SK-N-SH (cell line): ENCODE data around the gene AP3D1. TPM values are rescaled to one million over a fixed set of nuclear protein-coding genes. Genes with fewer than 3 reads are reported as not detected.

Experiments
- CTCF ChIA-PET: fragments of 300-600, 350-600 bp; formaldehyde crosslinking; extraction: SDS; loops from one replicate; lab custom pipeline; 2021; lab: Yijun Ruan, JAX
- POLR2A ChIA-PET: fragments of 350-600 bp; sonication (Branson Sonifier 250); formaldehyde crosslinking; extraction: SDS; loops from one replicate; lab custom pipeline; 2020; ENCODE audit warnings: antibody characterized with exemption, inconsistent platforms; lab: Yijun Ruan, JAX
- DNase-seq: peaks from one replicate; pipeline ENCODE4 v3.0.0; 2012
- H2AFZ ChIP-seq: fragments of 200-600 bp; sonication (generic); 2 replicates; pipeline ENCODE4 v1.8.1; 2016; ENCODE audit warnings: antibody characterized with exemption, mild to moderate bottlenecking, low read depth
- H3F3A ChIP-seq: fragments of 200-600 bp; sonication (generic); replicated peaks from 2 replicates; pipeline ENCODE3; 2016; ENCODE audit warnings: antibody characterized with exemption, mild to moderate bottlenecking; ENCODE audit not compliant: insufficient read depth
- H3K27ac ChIP-seq, 2 experiments: fragments of 200-500 bp in 1 of 2; fragments of 200-600 bp in 1 of 2; sonication (Bioruptor generic) in 1 of 2; sonication (generic), shearing (Covaris generic) in 1 of 2; 2 replicates each; pipeline versions ENCODE4 v1.5.1 to v1.6.1; 2014 to 2016; ENCODE audit warnings: low read depth in 2 of 2, inconsistent platforms in 1 of 2, low read length in 1 of 2, mild to moderate bottlenecking in 1 of 2, mixed read lengths in 1 of 2
- H3K27me3 ChIP-seq: fragments of 200-600 bp; sonication (generic), shearing (Covaris generic); 2 replicates; pipeline ENCODE4 v1.6.1; 2016; ENCODE audit warnings: mixed run types; ENCODE audit not compliant: insufficient read depth
- H3K36me3 ChIP-seq, 2 experiments: fragments of 200-500 bp in 1 of 2; fragments of 200-600 bp in 1 of 2; sonication (Bioruptor generic) in 1 of 2; sonication (generic) in 1 of 2; replicated peaks in 1 of 2; 2 replicates each; pipeline versions ENCODE3 to v1.5.1; 2014 to 2016; ENCODE audit warnings: low read length in 1 of 2, mild to moderate bottlenecking in 1 of 2; ENCODE audit not compliant: insufficient read depth in 2 of 2, control insufficient read depth in 1 of 2
- H3K4me1 ChIP-seq, 2 experiments: fragments of 200-500 bp in 1 of 2; fragments of 200-600 bp in 1 of 2; sonication (Bioruptor generic) in 1 of 2; sonication (generic), shearing (Covaris generic) in 1 of 2; 2 replicates each; pipeline versions ENCODE4 v1.5.1 to v1.6.1; 2014 to 2016; ENCODE audit warnings: low read depth in 1 of 2, low read length in 1 of 2, mixed run types in 1 of 2; ENCODE audit not compliant: insufficient read depth in 2 of 2, control insufficient read depth in 1 of 2
- H3K4me2 ChIP-seq: fragments of 200-600 bp; sonication (generic), shearing (Covaris generic); 2 replicates; pipeline ENCODE4 v1.6.1; 2017; ENCODE audit warnings: mixed run types
- H3K4me3 ChIP-seq, 2 experiments: fragments of 200-500 bp in 1 of 2; fragments of 200-600 bp in 1 of 2; sonication (Bioruptor generic) in 1 of 2; sonication (generic), shearing (Covaris generic) in 1 of 2; 2 replicates each; pipeline versions ENCODE4 v1.5.1 to v1.8.1; 2014 to 2016; ENCODE audit warnings: low read depth in 2 of 2, inconsistent platforms in 1 of 2, low read length in 1 of 2, mild to moderate bottlenecking in 1 of 2, mixed read lengths in 1 of 2, moderate library complexity in 1 of 2
- H3K79me2 ChIP-seq: fragments of 200-600 bp; sonication (generic); 2 replicates; pipeline ENCODE4 v1.8.1; 2017; ENCODE audit warnings: mild to moderate bottlenecking; ENCODE audit not compliant: insufficient read depth
- H3K9ac ChIP-seq: fragments of 200-600 bp; sonication (generic); 2 replicates; pipeline ENCODE4 v1.6.1; 2017; ENCODE audit warnings: mixed run types
- H3K9me2 ChIP-seq: fragments of 200-600 bp; sonication (generic); 2 replicates; pipeline ENCODE4 v1.6.1; 2017; ENCODE audit warnings: mixed run types
- H3K9me3 ChIP-seq: fragments of 200-600 bp; sonication (generic); 2 replicates; pipeline ENCODE4 v1.6.1; 2017; ENCODE audit warnings: mixed run types, mild to moderate bottlenecking, moderate library complexity
- H4K20me1 ChIP-seq: fragments of 200-600 bp; sonication (generic); 2 replicates; pipeline ENCODE4 v1.6.1; 2017; ENCODE audit warnings: mild to moderate bottlenecking, mixed run types; ENCODE audit not compliant: insufficient read depth
- CHD2 ChIP-seq: fragments of 150-350 bp; IDR thresholded peaks from 2 replicates; pipeline ENCODE4 v1.6.1; 2018; ENCODE audit warnings: low read length; ENCODE audit not compliant: partially characterized antibody
- EZH2phosphoT487 ChIP-seq: fragments of 200-600 bp; sonication (generic); IDR thresholded peaks from 2 replicates; pipeline ENCODE4 v1.6.1; 2017; ENCODE audit warnings: low read depth, mixed run types, mild to moderate bottlenecking, antibody characterized with exemption, moderate library complexity, borderline replicate concordance
- FOXM1 ChIP-seq: IDR thresholded peaks from 2 replicates; pipeline ENCODE4 v1.4.0; 2012; ENCODE audit warnings: low read depth, mild to moderate bottlenecking
- GABPA ChIP-seq: IDR thresholded peaks from 2 replicates; pipeline ENCODE4 v1.4.0; 2012; ENCODE audit warnings: low read depth, mild to moderate bottlenecking
- MXI1 ChIP-seq: IDR thresholded peaks from 2 replicates; pipeline ENCODE4 v1.6.1; 2012; ENCODE audit warnings: mild to moderate bottlenecking, low read depth, low read length, improper control_type of control experiment
- NFIC ChIP-seq: IDR thresholded peaks from 2 replicates; pipeline ENCODE4 v1.4.0; 2012; ENCODE audit warnings: borderline replicate concordance
- NRF1 ChIP-seq: IDR thresholded peaks from 2 replicates; pipeline ENCODE4 v1.6.1; 2012; ENCODE audit warnings: low read depth, mild to moderate bottlenecking, low read length
- RXRA ChIP-seq: IDR thresholded peaks from 2 replicates; pipeline ENCODE4 v1.4.0; 2012; ENCODE audit warnings: low read depth, mild to moderate bottlenecking, borderline replicate concordance
- SIN3A ChIP-seq: IDR thresholded peaks from 2 replicates; pipeline ENCODE4 v1.6.1; 2012; ENCODE audit warnings: low read depth, mild to moderate bottlenecking, low read length, moderate library complexity, borderline replicate concordance
- SMC3 ChIP-seq: IDR thresholded peaks from 2 replicates; pipeline ENCODE4 v1.6.1; 2012; ENCODE audit warnings: low read depth, low read length, improper control_type of control experiment
- TCF12 ChIP-seq: IDR thresholded peaks from 2 replicates; pipeline ENCODE4 v1.4.0; 2012
- TEAD4 ChIP-seq: IDR thresholded peaks from 2 replicates; pipeline ENCODE4 v1.4.0; 2012; ENCODE audit warnings: mild to moderate bottlenecking, borderline replicate concordance; ENCODE audit not compliant: insufficient read depth
- YY1 ChIP-seq: IDR thresholded peaks from 2 replicates; pipeline ENCODE4 v1.4.0; 2012; ENCODE audit warnings: low read depth, mild to moderate bottlenecking
- WGBS: methylation state at CpG from one replicate; pipeline ENCODE4 v1.1.6; 2017; ENCODE audit warnings: low lambda C conversion rate; 5-methylcytosine and 5-hydroxymethylcytosine counted together
- polyA plus RNA-seq, 3 experiments: library from polyadenylated mRNA; depleted of rRNA; stranded (reverse); fragments of >200 nt; gene quantifications; 2 replicates each; pipeline ENCODE4 v1.2.3, GENCODE V29; 2012
- TF ChIP-seq, protein P1 (sequence below): IDR thresholded peaks from 2 replicates; pipeline ENCODE4 v1.4.0; 2012; ENCODE audit warnings: low read depth, borderline replicate concordance
- TF ChIP-seq, protein P2 (sequence below): fragments of 200-600 bp; sonication (generic); IDR thresholded peaks from 2 replicates; pipeline ENCODE4 v1.6.1; 2017; ENCODE audit warnings: antibody characterized with exemption, mild to moderate bottlenecking, moderate library complexity
- TF ChIP-seq, protein P3 (sequence below): IDR thresholded peaks from 2 replicates; pipeline ENCODE4; 2012
- TF ChIP-seq, protein P4 (sequence below): fragments of 150-350 bp; IDR thresholded peaks from 2 replicates; pipeline ENCODE4 v1.6.1; 2017; ENCODE audit warnings: antibody characterized with exemption, low read length, low read depth, borderline replicate concordance

Gene AP3D1
- polyA plus RNA-seq, 1 of the 3 experiments (the other 2 are of a cell fraction) = 127 TPM

DNA sequence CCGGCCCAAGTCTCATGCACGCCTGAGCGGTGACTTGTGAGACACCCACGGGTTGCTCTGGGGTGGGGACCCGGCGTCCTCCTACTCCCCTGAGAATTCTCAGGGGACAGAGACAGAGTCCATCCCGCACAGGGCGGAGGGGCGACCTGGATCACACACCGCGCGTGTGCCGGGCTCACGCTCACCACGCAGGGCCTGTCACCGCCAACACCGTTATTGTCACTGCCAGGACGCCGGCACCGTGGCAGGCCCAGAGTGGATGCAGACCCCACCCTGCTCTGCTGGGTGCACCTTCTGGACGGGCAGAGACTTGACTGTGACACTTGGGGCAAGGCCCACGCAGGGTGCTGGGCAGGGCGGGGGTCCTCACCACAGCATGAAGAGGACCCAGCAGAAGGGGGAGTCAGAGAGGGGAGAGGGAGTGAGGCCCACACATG, 71.5 kb downstream of the AP3D1 start:
- H3K4me2 ChIP-seq = no peak overlapping the region
- no peaks in the 10 kb centered on the region for H4K20me1 ChIP-seq
- DNase-seq = peak; percentile 26
- 100% methylated on average over 17 of the region's 23 CpGs for WGBS
- H3K36me3 ChIP-seq = peaks cover 12 to 14% of the 10 kb centered on the region in 2 experiments
- TF ChIP-seq, protein P1, sequence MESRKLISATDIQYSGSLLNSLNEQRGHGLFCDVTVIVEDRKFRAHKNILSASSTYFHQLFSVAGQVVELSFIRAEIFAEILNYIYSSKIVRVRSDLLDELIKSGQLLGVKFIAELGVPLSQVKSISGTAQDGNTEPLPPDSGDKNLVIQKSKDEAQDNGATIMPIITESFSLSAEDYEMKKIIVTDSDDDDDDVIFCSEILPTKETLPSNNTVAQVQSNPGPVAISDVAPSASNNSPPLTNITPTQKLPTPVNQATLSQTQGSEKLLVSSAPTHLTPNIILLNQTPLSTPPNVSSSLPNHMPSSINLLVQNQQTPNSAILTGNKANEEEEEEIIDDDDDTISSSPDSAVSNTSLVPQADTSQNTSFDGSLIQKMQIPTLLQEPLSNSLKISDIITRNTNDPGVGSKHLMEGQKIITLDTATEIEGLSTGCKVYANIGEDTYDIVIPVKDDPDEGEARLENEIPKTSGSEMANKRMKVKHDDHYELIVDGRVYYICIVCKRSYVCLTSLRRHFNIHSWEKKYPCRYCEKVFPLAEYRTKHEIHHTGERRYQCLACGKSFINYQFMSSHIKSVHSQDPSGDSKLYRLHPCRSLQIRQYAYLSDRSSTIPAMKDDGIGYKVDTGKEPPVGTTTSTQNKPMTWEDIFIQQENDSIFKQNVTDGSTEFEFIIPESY = no peak
- TF ChIP-seq RXRA (no peak), SMC3 (no peak), TEAD4 (no peak), EZH2phosphoT487 (no peak), NFIC (no peak), NRF1 (no peak)
- TF ChIP-seq, protein P2, sequence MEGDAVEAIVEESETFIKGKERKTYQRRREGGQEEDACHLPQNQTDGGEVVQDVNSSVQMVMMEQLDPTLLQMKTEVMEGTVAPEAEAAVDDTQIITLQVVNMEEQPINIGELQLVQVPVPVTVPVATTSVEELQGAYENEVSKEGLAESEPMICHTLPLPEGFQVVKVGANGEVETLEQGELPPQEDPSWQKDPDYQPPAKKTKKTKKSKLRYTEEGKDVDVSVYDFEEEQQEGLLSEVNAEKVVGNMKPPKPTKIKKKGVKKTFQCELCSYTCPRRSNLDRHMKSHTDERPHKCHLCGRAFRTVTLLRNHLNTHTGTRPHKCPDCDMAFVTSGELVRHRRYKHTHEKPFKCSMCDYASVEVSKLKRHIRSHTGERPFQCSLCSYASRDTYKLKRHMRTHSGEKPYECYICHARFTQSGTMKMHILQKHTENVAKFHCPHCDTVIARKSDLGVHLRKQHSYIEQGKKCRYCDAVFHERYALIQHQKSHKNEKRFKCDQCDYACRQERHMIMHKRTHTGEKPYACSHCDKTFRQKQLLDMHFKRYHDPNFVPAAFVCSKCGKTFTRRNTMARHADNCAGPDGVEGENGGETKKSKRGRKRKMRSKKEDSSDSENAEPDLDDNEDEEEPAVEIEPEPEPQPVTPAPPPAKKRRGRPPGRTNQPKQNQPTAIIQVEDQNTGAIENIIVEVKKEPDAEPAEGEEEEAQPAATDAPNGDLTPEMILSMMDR = no peak
- TF ChIP-seq, protein P3, sequence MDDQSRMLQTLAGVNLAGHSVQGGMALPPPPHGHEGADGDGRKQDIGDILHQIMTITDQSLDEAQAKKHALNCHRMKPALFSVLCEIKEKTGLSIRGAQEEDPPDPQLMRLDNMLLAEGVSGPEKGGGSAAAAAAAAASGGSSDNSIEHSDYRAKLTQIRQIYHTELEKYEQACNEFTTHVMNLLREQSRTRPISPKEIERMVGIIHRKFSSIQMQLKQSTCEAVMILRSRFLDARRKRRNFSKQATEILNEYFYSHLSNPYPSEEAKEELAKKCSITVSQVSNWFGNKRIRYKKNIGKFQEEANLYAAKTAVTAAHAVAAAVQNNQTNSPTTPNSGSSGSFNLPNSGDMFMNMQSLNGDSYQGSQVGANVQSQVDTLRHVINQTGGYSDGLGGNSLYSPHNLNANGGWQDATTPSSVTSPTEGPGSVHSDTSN = no peak
- H3K4me1 ChIP-seq = no peaks in the 10 kb centered on the region
- H3F3A ChIP-seq = peaks cover 2% of the 10 kb centered on the region
- ChIA-PET POLR2A (no interaction called here), CTCF (interaction anchor here (1.6 kb wide), 1 partner anchor 11 kb away, joined by 7 read pairs; no protein-coding TSS in a partner anchor)
- H3K9me2 ChIP-seq = no peaks in the 10 kb centered on the region
- H3K27ac ChIP-seq = no peak overlapping the region
- no peak overlapping the region for H3K9ac ChIP-seq
- no peaks in the 10 kb centered on the region for H3K9me3 ChIP-seq
- H2AFZ ChIP-seq = no peak overlapping the region
- no peak overlapping the region for H3K4me3 ChIP-seq
- H3K27me3 ChIP-seq = no peaks in the 10 kb centered on the region
- H3K79me2 ChIP-seq = peaks cover 14% of the 10 kb centered on the region; the same call in 1 of the 2 replicates

DNA sequence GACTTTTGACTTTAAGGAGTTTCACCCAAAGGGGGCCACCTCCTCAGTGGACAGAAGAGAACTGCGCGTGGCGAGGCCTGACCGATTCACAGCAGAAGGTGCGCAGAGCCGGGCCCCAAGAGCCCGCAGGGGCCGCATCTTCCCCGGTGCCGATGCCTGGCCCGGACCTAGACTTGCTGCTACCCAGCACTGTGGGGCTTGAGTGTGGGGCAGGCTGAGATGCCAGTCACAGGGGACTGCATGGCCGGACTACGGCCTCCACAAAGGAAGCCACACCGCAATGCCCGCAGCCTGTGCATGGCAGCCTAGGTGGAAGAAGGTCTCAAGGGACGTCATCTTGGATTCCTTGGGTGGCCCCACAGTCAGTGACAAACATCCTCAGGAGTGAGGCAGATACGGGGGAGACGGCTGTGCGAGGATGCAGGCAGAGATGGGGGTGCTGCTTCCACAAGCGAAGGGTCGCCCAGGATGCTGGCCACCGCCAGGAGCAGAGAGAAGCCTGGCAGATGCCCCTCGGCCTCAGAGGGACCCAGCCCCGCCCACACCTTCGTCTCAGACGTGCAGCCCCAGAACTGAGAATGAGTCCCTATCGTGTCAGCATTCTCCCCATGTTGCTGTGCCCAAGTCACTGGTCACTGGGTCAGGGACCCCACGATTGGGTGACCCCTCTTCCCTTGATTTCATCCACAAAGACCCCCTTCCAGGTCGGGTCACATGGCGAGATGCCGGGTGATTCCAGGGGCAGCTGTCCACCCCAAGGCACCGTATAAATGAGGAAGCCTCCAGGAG, 72.1 kb downstream of the AP3D1 start:
- Histone ChIP-seq H3K9me2 (no peaks in the 10 kb centered on the region), H4K20me1 (no peaks in the 10 kb centered on the region), H3K4me3 (no peak overlapping the region), H3K79me2 (peaks cover 14% of the 10 kb centered on the region; the same call in 1 of the 2 replicates), H3K4me1 (no peaks in the 10 kb centered on the region), H3K9me3 (no peaks in the 10 kb centered on the region), H3K36me3 (peaks cover 14% of the 10 kb centered on the region in 2 experiments), H2AFZ (no peak overlapping the region), H3F3A (no peaks in the 10 kb centered on the region), H3K9ac (no peak overlapping the region), H3K27me3 (no peaks in the 10 kb centered on the region), H3K27ac (no peak overlapping the region), H3K4me2 (no peak overlapping the region)
- peak; percentile 10 for DNase-seq
- ChIA-PET CTCF (interaction anchor here (0.6 to 1.8 kb wide), 2 partner anchors 10 to 16 kb away, joined by 3 to 11 read pairs; no protein-coding TSS in a partner anchor), POLR2A (no interaction called here)
- 95% methylated on average over 24 of the region's 32 CpGs for WGBS
- TF ChIP-seq YY1 = no peak
- TF ChIP-seq, protein P2 = no peak
- TF ChIP-seq NFIC = no peak
- TF ChIP-seq, protein P4, sequence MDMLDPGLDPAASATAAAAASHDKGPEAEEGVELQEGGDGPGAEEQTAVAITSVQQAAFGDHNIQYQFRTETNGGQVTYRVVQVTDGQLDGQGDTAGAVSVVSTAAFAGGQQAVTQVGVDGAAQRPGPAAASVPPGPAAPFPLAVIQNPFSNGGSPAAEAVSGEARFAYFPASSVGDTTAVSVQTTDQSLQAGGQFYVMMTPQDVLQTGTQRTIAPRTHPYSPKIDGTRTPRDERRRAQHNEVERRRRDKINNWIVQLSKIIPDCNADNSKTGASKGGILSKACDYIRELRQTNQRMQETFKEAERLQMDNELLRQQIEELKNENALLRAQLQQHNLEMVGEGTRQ = no peak
- TF ChIP-seq CHD2 = no peak
- no peak for TF ChIP-seq MXI1
- no peak for TF ChIP-seq SIN3A
- no peak for TF ChIP-seq GABPA
- TF ChIP-seq EZH2phosphoT487 = no peak
- TF ChIP-seq TCF12 = no peak
- no peak for TF ChIP-seq FOXM1
